Peyer's patch (tissue), 4 donors: ENCODE measurements around the gene RBL2.

Source experiments
- POLR2A ChIP-seq, 2 donors: fragments of 450-650 bp; IDR thresholded peaks; one replicate each; pipeline ENCODE4 v1.5.1; 2017; ENCODE audit warnings: antibody characterized with exemption in 2 of 2, mild to moderate bottlenecking in 2 of 2, moderate library complexity in 2 of 2
- TF ChIP-seq, protein P1 (sequence below), 6 experiments: fragments of 450-650 bp in 4 of 6; fragments of 200-600 bp in 2 of 6; sonication (generic) in 1 of 6; IDR thresholded peaks; one replicate each; pipeline ENCODE4 v1.5.1; 2017 to 2019; ENCODE audit warnings: antibody characterized with exemption in 6 of 6, mild to moderate bottlenecking in 3 of 6, moderate library complexity in 1 of 6

GRCh38 chr16:53530741-53531140 lies 96.5 kb downstream of the RBL2 start:
- TF ChIP-seq, protein P1, sequence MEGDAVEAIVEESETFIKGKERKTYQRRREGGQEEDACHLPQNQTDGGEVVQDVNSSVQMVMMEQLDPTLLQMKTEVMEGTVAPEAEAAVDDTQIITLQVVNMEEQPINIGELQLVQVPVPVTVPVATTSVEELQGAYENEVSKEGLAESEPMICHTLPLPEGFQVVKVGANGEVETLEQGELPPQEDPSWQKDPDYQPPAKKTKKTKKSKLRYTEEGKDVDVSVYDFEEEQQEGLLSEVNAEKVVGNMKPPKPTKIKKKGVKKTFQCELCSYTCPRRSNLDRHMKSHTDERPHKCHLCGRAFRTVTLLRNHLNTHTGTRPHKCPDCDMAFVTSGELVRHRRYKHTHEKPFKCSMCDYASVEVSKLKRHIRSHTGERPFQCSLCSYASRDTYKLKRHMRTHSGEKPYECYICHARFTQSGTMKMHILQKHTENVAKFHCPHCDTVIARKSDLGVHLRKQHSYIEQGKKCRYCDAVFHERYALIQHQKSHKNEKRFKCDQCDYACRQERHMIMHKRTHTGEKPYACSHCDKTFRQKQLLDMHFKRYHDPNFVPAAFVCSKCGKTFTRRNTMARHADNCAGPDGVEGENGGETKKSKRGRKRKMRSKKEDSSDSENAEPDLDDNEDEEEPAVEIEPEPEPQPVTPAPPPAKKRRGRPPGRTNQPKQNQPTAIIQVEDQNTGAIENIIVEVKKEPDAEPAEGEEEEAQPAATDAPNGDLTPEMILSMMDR (IDR thresholded peaks at IDR 0.05) = no peak
- TF ChIP-seq POLR2A (IDR thresholded peaks at IDR 0.05) = no peak
